ENCODE data around the gene DPM1. TPM values are rescaled to one million over a fixed set of nuclear protein-coding genes. Genes with fewer than 3 reads are reported as not detected.

The DPM1 gene
- total RNA-seq, 1 experiment from 2014 or later, result 65.5 TPM

- ATAC-seq, result peak; percentile 76
- ChIA-PET CTCF (interaction anchor here (0.7 to 3.7 kb wide), 17 partner anchors 9 to 643 kb away, joined by 4 to 38 read pairs (median 5); partner anchors contain the start of genes ADNP, BCAS4, DPM1 and MOCS3), POLR2A (no interaction called here), RAD21 (ENCODE audit: low non-redundant PET in 1 of 2, low total read pairs in 2 of 2, uncharacterized antibody in 2 of 2, unreplicated experiment in 2 of 2) (no interaction called here)
- Histone ChIP-seq H4K20me1 (ENCODE audit: insufficient read depth) (no peaks in the 10 kb centered on the region), H3K9ac (ENCODE audit: low read length) (no peak overlapping the region), H3K4me2 (ENCODE audit: low read length) (no peak overlapping the region), H3K4me1 (ENCODE audit: control insufficient read depth in 1 of 2, insufficient read depth in 2 of 2, low read length in 2 of 2) (peaks cover 0 to 14% of the 10 kb centered on the region in 2 experiments; a peak in 2 of 4 replicates), H3K27me3 (ENCODE audit: insufficient read depth, low read length) (no peaks in the 10 kb centered on the region), H3K36me3 (ENCODE audit: control insufficient read depth in 1 of 2, insufficient read depth in 2 of 2, low read length in 2 of 2) (no peaks in the 10 kb centered on the region), H3K27ac (ENCODE audit: low read depth, low read length) (no peak overlapping the region), H3K4me3 (replicated peaks in 1 of 2; ENCODE audit: low read depth in 1 of 2, low read length in 2 of 2) (no peak overlapping the region), H3K79me2 (ENCODE audit: insufficient read depth, low read length) (no peaks in the 10 kb centered on the region), H3K9me3 (ENCODE audit: control insufficient read depth in 1 of 2, insufficient read depth in 1 of 2, low read depth in 1 of 2, low read length in 2 of 2) (no peaks in the 10 kb centered on the region), H3K9me2 (ENCODE audit: insufficient read depth) (no peaks in the 10 kb centered on the region), H2AFZ (ENCODE audit: low read depth, low read length, poor library complexity, severe bottlenecking) (no peak overlapping the region)
- intact Hi-C loops (cut with micrococcal nuclease), result loop anchor here (10.0 kb wide), 1 partner anchor 614 kb away; no protein-coding TSS in a partner anchor
- DNase-seq (ENCODE audit: low read depth, low spot score), result peak; percentile 41
- no TSS peak for BruUV-seq (replicated peaks)
- TF ChIP-seq REST (IDR thresholded peaks at IDR 0.05; ENCODE audit: low read depth) (no peak), RAD21 (IDR thresholded peaks at IDR 0.05; ENCODE audit: low read depth) (peak; percentile 75), CTCF (IDR thresholded peaks at IDR 0.05 in 2 of 3, conservative IDR thresholded peaks at IDR 0.05 in 1 of 3; ENCODE audit: borderline replicate concordance in 1 of 3, insufficient read depth in 1 of 3, low read depth in 2 of 3, low read length in 2 of 3) (peak; percentile 48 to 96 (median 85); a peak in 5 of 6 replicates)
Measured at GRCh38 chr20:50980851-50981713, 22.8 kb upstream of the DPM1 start.

Data from HCT116 (cell line).